Ovary (tissue), 9 donors: ENCODE results near the gene MYOM1. TPM values are rescaled to one million over a fixed set of nuclear protein-coding genes. Genes with fewer than 3 reads are reported as not detected.

Experiments
- DNase-seq, 5 donors: peaks; one replicate each; pipeline ENCODE4 v3.0.0-alpha.2; 2019 to 2020
- H3K27ac ChIP-seq, 2 donors: fragments of 200-600 bp; one replicate each; pipeline versions ENCODE4 v1.5.1 to v1.8.0; 2019 to 2022
- H3K27me3 ChIP-seq: fragments of 200-600 bp; one replicate; pipeline ENCODE4 v1.8.0; 2022
- H3K36me3 ChIP-seq: fragments of 200-600 bp; sonication (generic); one replicate; pipeline ENCODE4 v1.5.1; 2019
- H3K4me1 ChIP-seq: one replicate; pipeline ENCODE4 v1.8.1; 2013; ENCODE audit warnings: mild to moderate bottlenecking, moderate library complexity; ENCODE audit not compliant: insufficient read depth
- H3K4me3 ChIP-seq: fragments of 200-600 bp; sonication (generic); one replicate; pipeline ENCODE4 v1.5.1; 2017
- H3K9me3 ChIP-seq, 2 donors: fragments of 200-600 bp in 1 of 2; sonication (generic) in 1 of 2; one replicate each; pipeline versions ENCODE4 v1.5.1 to v1.8.1; 2013 to 2019; ENCODE audit warnings: mild to moderate bottlenecking in 1 of 2, moderate library complexity in 1 of 2
- CTCF ChIP-seq, 3 donors: fragments of 450-650 bp in 2 of 3; fragments of 200-600 bp in 1 of 3; IDR thresholded peaks; one replicate each; pipeline versions ENCODE4 v1.5.1 to v1.8.0; 2016 to 2022; ENCODE audit warnings: antibody characterized with exemption in 3 of 3, mild to moderate bottlenecking in 1 of 3
- EP300 ChIP-seq: sonication (generic); formaldehyde crosslinking; IDR thresholded peaks from one replicate; pipeline ENCODE4 v1.6.1; 2017; ENCODE audit warnings: antibody characterized with exemption
- POLR2A ChIP-seq: fragments of 450-650 bp; IDR thresholded peaks from one replicate; pipeline ENCODE4 v1.6.1; 2017; ENCODE audit warnings: antibody characterized with exemption, mild to moderate bottlenecking, moderate library complexity
- WGBS, 3 donors: extraction: QIAGEN DNeasy Blood & Tissue Kit in 1 of 3; methylation state at CpG; one replicate each; pipeline versions ENCODE4 v1.1.5 to v1.1.7; 2013 to 2017; 5-methylcytosine and 5-hydroxymethylcytosine counted together
- intact Hi-C, 4 donors: fragments of 100-400 bp; cut with DNase I; formaldehyde crosslinking; loops; one replicate each; pipeline versions ENCODE4 v1.11.0 to v1.15.1; 2022 to 2023
- polyA plus RNA-seq, 2 donors: library from polyadenylated mRNA; stranded (reverse); fragments of 200-250 nt in 1 of 2; fragments of 350-450 nt in 1 of 2; fragmentation: Illumina TruSeq in 1 of 2; extraction: RNeasy Lipid Tissue Mini Kit (QIAGEN cat#74804) in 1 of 2; gene quantifications; one replicate each; pipeline ENCODE4 v1.2.3, GENCODE V29; 2013 to 2014
- total RNA-seq, 7 donors: library from RNA; depleted of rRNA in 2 of 7; stranded (reverse); fragments of >200 nt in 2 of 7; fragmentation: NEBNext Ultra II Directional in 3 of 7; extraction: Animal tissue kit (Norgen Biotek cat#: 25700) in 3 of 7; gene quantifications; one replicate each; pipeline versions ENCODE4 v1.1.0 to v1.2.4, GENCODE V29; 2016 to 2023
- donor health status: DM: no; HTN: no; CAD: no; lungs with moderate emphysema.
- donor health status: DM: no; HTN: no; CAD: no.
- donor health status: Bipolar disorder and iron deficiency.
- donor health status: DM: yes; HTN: yes; CAD: no.
- donor health status: DM: no; HTN: no; CAD: no.
- donor health status: DM: yes; HTN: yes; CAD: no.

The MYOM1 gene
- total and polyA plus RNA-seq, 9 donors: 0.69 to 21.0 (median 3.6) TPM

- intact Hi-C loops: no loop called here
- Histone ChIP-seq H3K4me1 (peaks cover 6% of the 10 kb centered on the region), H3K4me3 (no peak overlapping the region), H3K36me3 (no peaks in the 10 kb centered on the region), H3K27ac (no peak overlapping the region), H3K9me3 (no peaks in the 10 kb centered on the region), H3K27me3 (no peaks in the 10 kb centered on the region)
- no peak for TF ChIP-seq EP300
- TF ChIP-seq POLR2A: no peak
- no peak for TF ChIP-seq CTCF (IDR thresholded peaks at IDR 0.05)
- WGBS, 3 donors: 62 to 72% (median 70%) methylated on average over 5 of the region's 5 CpGs
- DNase-seq: no peak
Measured at GRCh38 chr18:3255611-3256165, 35.9 kb upstream of the MYOM1 start.

- Histone ChIP-seq H3K27me3 (no peaks in the 10 kb centered on the region), H3K4me1 (peaks cover 4% of the 10 kb centered on the region), H3K9me3 (no peaks in the 10 kb centered on the region), H3K4me3 (no peak overlapping the region), H3K27ac (no peak overlapping the region), H3K36me3 (no peaks in the 10 kb centered on the region)
- 81 to 86% (median 82%) methylated on average over 4 of the region's 4 CpGs for WGBS, 3 donors
- TF ChIP-seq EP300 (no peak), CTCF (IDR thresholded peaks at IDR 0.05) (no peak), POLR2A (no peak)
- intact Hi-C loops: no loop called here
- DNase-seq: no peak
Measured at GRCh38 chr18:3254725-3255124, 35.0 kb upstream of the MYOM1 start.

GRCh38 chr18:3252843-3253242 lies 33.1 kb upstream of the MYOM1 start:
- H3K27me3 ChIP-seq: no peaks in the 10 kb centered on the region
- no peak for TF ChIP-seq EP300
- no peak for TF ChIP-seq CTCF (IDR thresholded peaks at IDR 0.05)
- TF ChIP-seq POLR2A: no peak
- no peak overlapping the region for H3K4me3 ChIP-seq
- WGBS, 3 donors: 96 to 98% (median 96%) methylated on average over 1 of the region's 1 CpG
- no peaks in the 10 kb centered on the region for H3K9me3 ChIP-seq
- DNase-seq: no peak
- H3K36me3 ChIP-seq: no peaks in the 10 kb centered on the region
- H3K27ac ChIP-seq: no peak overlapping the region
- H3K4me1 ChIP-seq: peaks cover 6% of the 10 kb centered on the region
- intact Hi-C loops: no loop called here

- Histone ChIP-seq H3K9me3 (no peaks in the 10 kb centered on the region), H3K4me1 (peaks cover 6% of the 10 kb centered on the region), H3K36me3 (no peaks in the 10 kb centered on the region), H3K27ac (no peak overlapping the region), H3K27me3 (no peaks in the 10 kb centered on the region), H3K4me3 (no peak overlapping the region)
- TF ChIP-seq POLR2A: no peak
- 15 to 28% (median 17%) methylated on average over 3 of the region's 3 CpGs for WGBS, 3 donors
- DNase-seq: no peak
- intact Hi-C loops: no loop called here
Measured at GRCh38 chr18:3251963-3252277, 32.2 kb upstream of the MYOM1 start.

GRCh38 chr18:3251249-3251962 lies 31.6 kb upstream of the MYOM1 start:
- Histone ChIP-seq H3K4me3 (no peak overlapping the region), H3K27ac (no peak overlapping the region)
- intact Hi-C loops: no loop called here

More at GRCh38 chr18:3251249-3251962, 31.6 kb upstream of the MYOM1 start:
- H3K9me3 ChIP-seq: no peaks in the 10 kb centered on the region
- H3K27me3 ChIP-seq: no peaks in the 10 kb centered on the region
- TF ChIP-seq EP300: no peak
- TF ChIP-seq POLR2A: no peak
- no peak for TF ChIP-seq CTCF (IDR thresholded peaks at IDR 0.05)
- H3K4me1 ChIP-seq: peaks cover 6% of the 10 kb centered on the region
- no peaks in the 10 kb centered on the region for H3K36me3 ChIP-seq
- 72 to 80% (median 75%) methylated on average over 8 of the region's 8 CpGs for WGBS, 3 donors
- no peak for DNase-seq
